ENCODE data around the gene FUT2.
"Not testable (repeated sequence)": the region's sequence is repeated elsewhere in the genome, so short reads cannot be mapped to it uniquely, and the experiment has no call there.

FUT2 gene

DNA sequence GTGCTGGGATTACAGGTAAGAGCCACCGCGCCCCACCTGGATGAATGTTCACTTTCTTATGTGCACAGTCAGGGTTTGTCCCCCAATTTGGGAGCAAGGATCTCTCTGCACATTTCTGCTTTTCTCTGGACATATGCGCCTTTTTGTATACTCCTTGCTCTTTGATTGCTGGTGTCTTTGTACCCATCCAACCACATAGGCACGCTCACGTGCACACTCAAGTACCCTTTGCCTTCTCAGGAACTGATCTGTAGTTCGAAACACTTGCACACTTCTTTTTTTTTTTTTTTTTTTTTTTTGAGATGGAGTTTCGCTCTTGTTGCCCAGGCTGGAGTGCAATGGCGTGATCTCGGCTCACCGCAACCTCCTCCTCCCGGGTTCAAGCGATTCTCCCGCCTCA, 22.3 kb downstream of the FUT2 start:
- not testable (repeated sequence) for H3K27me3 ChIP-seq (ENCODE audit: control insufficient read depth in 1 of 2, insufficient read depth in 1 of 2, low read length in 2 of 2)

DNA sequence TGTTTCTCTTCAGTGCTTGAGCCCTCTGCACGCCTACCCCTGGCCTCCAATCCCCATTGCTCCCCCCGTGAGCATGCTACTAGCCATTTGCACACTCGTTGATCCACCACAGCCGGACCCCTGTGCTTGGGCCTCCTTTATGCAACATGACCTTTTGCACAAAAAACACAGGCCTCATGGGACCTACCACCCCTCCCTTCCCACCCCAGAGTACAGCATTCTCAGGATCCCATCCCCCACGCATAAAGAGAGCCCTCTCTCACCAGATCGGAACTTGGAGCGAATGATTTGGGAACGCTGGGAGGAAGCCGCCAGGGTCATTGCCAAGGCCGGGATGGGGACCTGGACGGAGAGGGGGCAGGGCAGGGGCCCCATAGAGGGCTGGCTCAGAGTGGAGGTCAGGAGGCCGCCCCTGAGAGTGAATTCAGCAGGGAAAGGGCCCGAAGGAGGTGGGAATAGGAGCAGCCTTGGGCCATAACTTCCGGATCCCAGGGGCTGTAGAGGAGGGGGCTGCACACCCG, 23.0 kb downstream of the FUT2 start:
- no peak overlapping the region for H2AK5ac ChIP-seq (ENCODE audit: low read length, severe bottlenecking)
- H3K4me2 ChIP-seq (ENCODE audit: low read length, poor library complexity, severe bottlenecking), result no peak overlapping the region
- H2BK12ac ChIP-seq (ENCODE audit: low read length in 2 of 2), result peak overlapping the region in 1 of 2 experiments; percentile 70
- 71% methylated on average over 15 of the region's 15 CpGs for WGBS
- no peak overlapping the region for H3K4me3 ChIP-seq (ENCODE audit: insufficient read depth in 1 of 2, low read depth in 1 of 2, low read length in 2 of 2)
- no peak overlapping the region for H2BK5ac ChIP-seq (ENCODE audit: low read depth, low read length, poor library complexity, severe bottlenecking)
- no peak overlapping the region for H3K18ac ChIP-seq (ENCODE audit: low read depth in 1 of 2, low read length in 2 of 2)
- H3K14ac ChIP-seq (ENCODE audit: low read length in 2 of 2), result no peak overlapping the region
- no peak overlapping the region for H3K4ac ChIP-seq (ENCODE audit: low read depth in 1 of 2, low read length in 2 of 2)
- no peaks in the 10 kb centered on the region for H3K27me3 ChIP-seq (ENCODE audit: control insufficient read depth in 1 of 2, insufficient read depth in 1 of 2, low read length in 2 of 2)
- no peak overlapping the region for H2AFZ ChIP-seq (ENCODE audit: low read depth, low read length)
- peaks cover 22% of the 10 kb centered on the region for H3K4me1 ChIP-seq (ENCODE audit: control insufficient read depth, insufficient read depth, low read depth, low read length)
- no peaks in the 10 kb centered on the region for H3K9me3 ChIP-seq (ENCODE audit: control insufficient read depth, low read length)
- H3K79me1 ChIP-seq (replicated peaks; ENCODE audit: low read length, poor library complexity, severe bottlenecking), result peaks cover 8% of the 10 kb centered on the region
- H3K9ac ChIP-seq (ENCODE audit: low read length), result no peak overlapping the region
- H3K23ac ChIP-seq (ENCODE audit: low read length in 2 of 2), result no peak overlapping the region
- H2BK15ac ChIP-seq (ENCODE audit: low read depth, poor library complexity, severe bottlenecking), result no peak overlapping the region
- H3K27ac ChIP-seq (ENCODE audit: low read length, poor library complexity, severe bottlenecking), result no peak overlapping the region
- no peak overlapping the region for H4K8ac ChIP-seq (ENCODE audit: low read length)
- H3K36me3 ChIP-seq (ENCODE audit: control insufficient read depth in 1 of 2, insufficient read depth in 2 of 2, low read depth in 1 of 2, low read length in 2 of 2), result no peaks in the 10 kb centered on the region
- no peak overlapping the region for H4K91ac ChIP-seq (ENCODE audit: low read length)
- H2BK120ac ChIP-seq (ENCODE audit: low read depth, low read length), result no peak overlapping the region
- no peak for DNase-seq

More for the DNA sequence above, 22.3 kb downstream of the FUT2 start:
- H3K27ac ChIP-seq (ENCODE audit: low read length, poor library complexity, severe bottlenecking); H3K4me2 ChIP-seq (ENCODE audit: low read length, poor library complexity, severe bottlenecking); H2BK5ac ChIP-seq (ENCODE audit: low read depth, low read length, poor library complexity, severe bottlenecking); DNase-seq; H2AFZ ChIP-seq (ENCODE audit: low read depth, low read length); H2BK15ac ChIP-seq (ENCODE audit: low read depth, poor library complexity, severe bottlenecking); H2BK12ac ChIP-seq (ENCODE audit: low read length in 2 of 2); H3K9me3 ChIP-seq (ENCODE audit: control insufficient read depth, low read length); H3K18ac ChIP-seq (ENCODE audit: low read depth in 1 of 2, low read length in 2 of 2); H4K8ac ChIP-seq (ENCODE audit: low read length); H2BK120ac ChIP-seq (ENCODE audit: low read depth, low read length); H4K91ac ChIP-seq (ENCODE audit: low read length); H3K23ac ChIP-seq (ENCODE audit: low read length in 2 of 2); H3K9ac ChIP-seq (ENCODE audit: low read length); H3K36me3 ChIP-seq (ENCODE audit: control insufficient read depth in 1 of 2, insufficient read depth in 2 of 2, low read depth in 1 of 2, low read length in 2 of 2); H3K14ac ChIP-seq (ENCODE audit: low read length in 2 of 2); H3K4me3 ChIP-seq (ENCODE audit: insufficient read depth in 1 of 2, low read depth in 1 of 2, low read length in 2 of 2); H3K4ac ChIP-seq (ENCODE audit: low read depth in 1 of 2, low read length in 2 of 2); H2AK5ac ChIP-seq (ENCODE audit: low read length, severe bottlenecking): not testable (repeated sequence)
- Histone ChIP-seq H3K79me1 (replicated peaks; ENCODE audit: low read length, poor library complexity, severe bottlenecking) (peaks cover 14% of the 10 kb centered on the region), H3K4me1 (ENCODE audit: control insufficient read depth, insufficient read depth, low read depth, low read length) (peaks cover 27% of the 10 kb centered on the region)
- WGBS, result 93% methylated on average over 12 of the region's 13 CpGs

DNA sequence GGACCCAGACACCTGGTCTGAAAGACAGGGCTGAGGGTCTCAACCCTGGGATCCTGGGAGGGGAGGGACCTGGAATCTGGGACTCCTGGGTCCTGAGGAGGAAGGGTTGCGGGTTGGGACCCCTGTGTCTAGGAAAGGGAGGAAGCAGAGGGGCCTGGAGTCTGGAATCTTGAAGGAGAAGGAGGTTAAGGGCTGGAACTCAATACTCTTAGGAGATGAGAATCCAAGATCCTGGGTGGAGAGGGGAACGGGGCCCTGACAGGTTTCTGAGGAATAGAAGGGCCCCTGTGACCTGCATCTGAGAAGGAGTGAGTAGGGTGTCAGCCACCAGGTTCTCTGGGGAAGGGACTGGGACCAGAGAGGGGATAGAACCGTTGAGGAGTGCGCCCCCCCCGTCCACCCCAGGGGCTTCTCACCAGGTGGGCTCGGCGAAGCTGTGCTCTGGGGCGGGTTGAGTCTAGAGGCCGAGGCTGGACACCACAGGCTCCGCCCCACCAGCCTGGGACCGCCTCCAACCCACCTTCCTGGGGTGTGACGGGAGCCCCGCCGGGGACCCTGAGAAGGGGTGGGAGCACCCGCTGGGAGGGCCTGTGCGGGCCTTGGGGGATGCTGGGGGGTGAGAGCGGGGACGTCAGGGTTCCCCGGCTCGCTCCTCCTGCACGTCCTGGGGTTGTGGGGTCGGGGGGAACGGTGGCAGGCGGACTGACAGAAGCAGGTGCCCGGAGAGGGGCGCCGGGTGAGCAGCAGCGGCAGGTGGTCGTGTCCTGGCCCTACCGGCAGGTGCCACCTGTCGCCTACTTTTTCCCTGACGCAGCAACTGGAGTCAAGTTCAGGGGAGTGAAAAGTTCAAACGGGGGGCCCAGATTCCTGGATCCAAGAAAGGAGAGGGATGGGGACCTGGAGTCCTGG, 23.7 kb downstream of the FUT2 start, which contains the start of gene MAMSTR:
Gene MAMSTR (minus strand): TSS at position 463 of the 909 bp plus-strand sequence. CDS start 694 bp downstream, outside the sequence.
- 89% methylated on average over 32 of the region's 33 CpGs for WGBS
- H3K4me3 ChIP-seq (ENCODE audit: insufficient read depth in 1 of 2, low read depth in 1 of 2, low read length in 2 of 2), result peak within 1 kb of the TSS in 1 of 2 experiments; percentile 84

DNA sequence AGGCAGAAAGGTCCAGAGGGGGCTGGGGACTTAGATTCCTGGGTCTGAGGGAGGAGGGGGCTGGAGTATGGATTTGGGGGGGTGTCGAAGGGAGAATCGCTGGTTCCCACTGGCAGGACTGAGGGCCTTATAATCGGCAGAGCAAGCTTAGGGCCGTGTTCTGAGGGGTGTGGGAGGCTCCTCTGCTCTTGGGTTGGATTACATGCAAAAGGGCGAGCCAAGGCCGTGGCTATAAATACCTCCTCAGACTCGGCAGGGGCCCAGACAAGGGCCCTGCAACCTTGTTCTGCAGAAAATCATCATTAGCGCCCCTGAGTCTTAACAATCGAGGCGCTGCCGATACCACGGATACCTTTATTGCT, 24.5 kb downstream of the FUT2 start:
- Histone ChIP-seq H2AK5ac (ENCODE audit: low read length, severe bottlenecking) (no peak overlapping the region), H3K4me2 (ENCODE audit: low read length, poor library complexity, severe bottlenecking) (no peak overlapping the region), H2BK15ac (ENCODE audit: low read depth, poor library complexity, severe bottlenecking) (no peak overlapping the region), H3K27ac (ENCODE audit: low read length, poor library complexity, severe bottlenecking) (no peak overlapping the region), H3K4ac (ENCODE audit: low read depth in 1 of 2, low read length in 2 of 2) (peak overlapping the region; percentile 69 to 85), H3K79me1 (replicated peaks; ENCODE audit: low read length, poor library complexity, severe bottlenecking) (peaks cover under 1% of the 10 kb centered on the region), H4K8ac (ENCODE audit: low read length) (peak overlapping the region; percentile 52), H3K27me3 (ENCODE audit: control insufficient read depth in 1 of 2, insufficient read depth in 1 of 2, low read length in 2 of 2) (no peaks in the 10 kb centered on the region), H2BK5ac (ENCODE audit: low read depth, low read length, poor library complexity, severe bottlenecking) (no peak overlapping the region), H3K4me3 (ENCODE audit: insufficient read depth in 1 of 2, low read depth in 1 of 2, low read length in 2 of 2) (peak overlapping the region in 1 of 2 experiments; percentile 84), H2BK120ac (ENCODE audit: low read depth, low read length) (peak overlapping the region; percentile 77), H3K9ac (ENCODE audit: low read length) (peak overlapping the region; percentile 30), H3K18ac (ENCODE audit: low read depth in 1 of 2, low read length in 2 of 2) (peak overlapping the region; percentile 47 to 56), H3K9me3 (ENCODE audit: control insufficient read depth, low read length) (no peaks in the 10 kb centered on the region), H4K91ac (ENCODE audit: low read length) (peak overlapping the region; percentile 11), H2AFZ (ENCODE audit: low read depth, low read length) (peak overlapping the region; percentile 66), H3K14ac (ENCODE audit: low read length in 2 of 2) (no peak overlapping the region), H3K23ac (ENCODE audit: low read length in 2 of 2) (no peak overlapping the region), H2BK12ac (ENCODE audit: low read length in 2 of 2) (peak overlapping the region in 1 of 2 experiments; percentile 50), H3K36me3 (ENCODE audit: control insufficient read depth in 1 of 2, insufficient read depth in 2 of 2, low read depth in 1 of 2, low read length in 2 of 2) (no peaks in the 10 kb centered on the region), H3K4me1 (ENCODE audit: control insufficient read depth, insufficient read depth, low read depth, low read length) (peaks cover 14% of the 10 kb centered on the region)
- no peak for DNase-seq
- 44% methylated on average over 12 of the region's 12 CpGs for WGBS

More for the DNA sequence above, 23.7 kb downstream of the FUT2 start, which contains the start of gene MAMSTR:
- H3K27me3 ChIP-seq (ENCODE audit: control insufficient read depth in 1 of 2, insufficient read depth in 1 of 2, low read length in 2 of 2), result no peaks in the 10 kb centered on the region
- peak within 1 kb of the TSS; percentile 69 to 85 for H3K4ac ChIP-seq (ENCODE audit: low read depth in 1 of 2, low read length in 2 of 2)
- H4K91ac ChIP-seq (ENCODE audit: low read length), result peak within 1 kb of the TSS; percentile 28
- no peak within 1 kb of the TSS for H3K23ac ChIP-seq (ENCODE audit: low read length in 2 of 2)
- no peak within 1 kb of the TSS for H3K27ac ChIP-seq (ENCODE audit: low read length, poor library complexity, severe bottlenecking)
- no peaks in the 10 kb centered on the region for H3K36me3 ChIP-seq (ENCODE audit: control insufficient read depth in 1 of 2, insufficient read depth in 2 of 2, low read depth in 1 of 2, low read length in 2 of 2)
- H3K4me2 ChIP-seq (ENCODE audit: low read length, poor library complexity, severe bottlenecking), result no peak within 1 kb of the TSS
- no peak within 1 kb of the TSS for H2AK5ac ChIP-seq (ENCODE audit: low read length, severe bottlenecking)
- peak within 1 kb of the TSS; percentile 55 for H4K8ac ChIP-seq (ENCODE audit: low read length)
- H2BK120ac ChIP-seq (ENCODE audit: low read depth, low read length), result peak within 1 kb of the TSS; percentile 77
- H3K79me1 ChIP-seq (replicated peaks; ENCODE audit: low read length, poor library complexity, severe bottlenecking), result peaks cover 8% of the 10 kb centered on the region
- H3K14ac ChIP-seq (ENCODE audit: low read length in 2 of 2), result no peak within 1 kb of the TSS
- DNase-seq, result no peak
- no peaks in the 10 kb centered on the region for H3K9me3 ChIP-seq (ENCODE audit: control insufficient read depth, low read length)
- H3K18ac ChIP-seq (ENCODE audit: low read depth in 1 of 2, low read length in 2 of 2), result peak within 1 kb of the TSS; percentile 47 to 56
- no peak within 1 kb of the TSS for H2BK5ac ChIP-seq (ENCODE audit: low read depth, low read length, poor library complexity, severe bottlenecking)
- H2AFZ ChIP-seq (ENCODE audit: low read depth, low read length), result peak within 1 kb of the TSS; percentile 66
- H3K9ac ChIP-seq (ENCODE audit: low read length), result peak within 1 kb of the TSS; percentile 88
- H2BK15ac ChIP-seq (ENCODE audit: low read depth, poor library complexity, severe bottlenecking), result peak within 1 kb of the TSS; percentile 64
- H2BK12ac ChIP-seq (ENCODE audit: low read length in 2 of 2), result peak within 1 kb of the TSS in 1 of 2 experiments; percentile 70
- peaks cover 22% of the 10 kb centered on the region for H3K4me1 ChIP-seq (ENCODE audit: control insufficient read depth, insufficient read depth, low read depth, low read length)
